ENCODE results near the gene GRM4. TPM values are rescaled to one million over a fixed set of nuclear protein-coding genes. Genes with fewer than 3 reads are reported as not detected.

Gene GRM4
- total RNA-seq, 1 donor from 2014 or later = not detected

DNA sequence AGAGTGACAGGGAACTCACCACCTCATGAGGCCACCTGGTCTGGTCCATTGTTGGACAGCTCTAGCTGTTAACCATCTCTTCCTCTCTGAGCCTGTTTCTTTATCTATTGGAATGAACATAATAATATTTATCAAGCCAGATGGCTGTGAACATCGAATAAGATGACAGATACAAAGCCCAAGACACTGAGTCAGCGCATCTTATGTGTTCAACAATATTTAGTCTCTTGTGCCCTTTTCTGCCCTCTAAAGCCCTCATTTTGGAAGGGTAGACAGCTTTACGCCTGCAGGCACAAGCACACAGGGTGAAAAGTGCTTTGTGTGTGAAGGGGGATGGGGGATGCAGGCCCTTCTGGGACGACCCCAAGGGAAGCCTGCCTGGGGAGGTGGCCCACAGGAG lies 164.0 kb downstream of the GRM4 start:
- TF ChIP-seq, protein P1, sequence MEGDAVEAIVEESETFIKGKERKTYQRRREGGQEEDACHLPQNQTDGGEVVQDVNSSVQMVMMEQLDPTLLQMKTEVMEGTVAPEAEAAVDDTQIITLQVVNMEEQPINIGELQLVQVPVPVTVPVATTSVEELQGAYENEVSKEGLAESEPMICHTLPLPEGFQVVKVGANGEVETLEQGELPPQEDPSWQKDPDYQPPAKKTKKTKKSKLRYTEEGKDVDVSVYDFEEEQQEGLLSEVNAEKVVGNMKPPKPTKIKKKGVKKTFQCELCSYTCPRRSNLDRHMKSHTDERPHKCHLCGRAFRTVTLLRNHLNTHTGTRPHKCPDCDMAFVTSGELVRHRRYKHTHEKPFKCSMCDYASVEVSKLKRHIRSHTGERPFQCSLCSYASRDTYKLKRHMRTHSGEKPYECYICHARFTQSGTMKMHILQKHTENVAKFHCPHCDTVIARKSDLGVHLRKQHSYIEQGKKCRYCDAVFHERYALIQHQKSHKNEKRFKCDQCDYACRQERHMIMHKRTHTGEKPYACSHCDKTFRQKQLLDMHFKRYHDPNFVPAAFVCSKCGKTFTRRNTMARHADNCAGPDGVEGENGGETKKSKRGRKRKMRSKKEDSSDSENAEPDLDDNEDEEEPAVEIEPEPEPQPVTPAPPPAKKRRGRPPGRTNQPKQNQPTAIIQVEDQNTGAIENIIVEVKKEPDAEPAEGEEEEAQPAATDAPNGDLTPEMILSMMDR (IDR thresholded peaks at IDR 0.05) = no peak
- H3K27ac ChIP-seq = no peak overlapping the region
- H3K4me3 ChIP-seq = no peak overlapping the region
- DNase-seq (no peak), ATAC-seq (no peak)
- no peaks in the 10 kb centered on the region for H3K9me3 ChIP-seq
- intact Hi-C loops (cut with DNase I) = no loop called here
- H3K36me3 ChIP-seq = no peaks in the 10 kb centered on the region
- H3K27me3 ChIP-seq (ENCODE audit: low read depth) = peaks cover 5% of the 10 kb centered on the region
- H3K4me1 ChIP-seq = peaks cover 8% of the 10 kb centered on the region

DNA sequence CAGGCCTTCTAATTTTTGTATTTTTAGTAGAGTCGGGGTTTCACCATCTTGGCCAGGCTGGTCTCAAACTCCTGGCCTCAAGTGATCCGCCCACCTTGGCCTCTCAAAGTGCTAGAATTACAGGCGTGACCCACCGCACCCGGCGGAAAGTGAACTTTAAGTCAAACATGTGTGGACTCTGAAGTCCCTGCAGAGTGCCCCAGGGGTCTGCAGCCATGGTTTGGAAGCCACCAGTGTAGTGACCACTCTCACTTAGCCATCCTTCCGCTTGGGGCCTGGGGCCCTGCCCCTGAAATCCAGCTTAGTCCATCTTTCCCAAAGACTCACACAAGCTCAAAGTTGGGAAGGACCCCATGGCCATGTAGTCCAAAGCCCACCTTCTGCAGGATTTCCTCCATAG lies 164.5 kb downstream of the GRM4 start:
- H3K4me3 ChIP-seq = no peak overlapping the region
- no peaks in the 10 kb centered on the region for H3K9me3 ChIP-seq
- no peak for DNase-seq
- ATAC-seq = no peak
- no peak overlapping the region for H3K27ac ChIP-seq
- intact Hi-C loops (cut with DNase I) = no loop called here
- no peaks in the 10 kb centered on the region for H3K36me3 ChIP-seq
- peaks cover 8% of the 10 kb centered on the region for H3K4me1 ChIP-seq
- H3K27me3 ChIP-seq (ENCODE audit: low read depth) = peaks cover 9% of the 10 kb centered on the region
- TF ChIP-seq, protein P1 (IDR thresholded peaks at IDR 0.05) = no peak

DNA sequence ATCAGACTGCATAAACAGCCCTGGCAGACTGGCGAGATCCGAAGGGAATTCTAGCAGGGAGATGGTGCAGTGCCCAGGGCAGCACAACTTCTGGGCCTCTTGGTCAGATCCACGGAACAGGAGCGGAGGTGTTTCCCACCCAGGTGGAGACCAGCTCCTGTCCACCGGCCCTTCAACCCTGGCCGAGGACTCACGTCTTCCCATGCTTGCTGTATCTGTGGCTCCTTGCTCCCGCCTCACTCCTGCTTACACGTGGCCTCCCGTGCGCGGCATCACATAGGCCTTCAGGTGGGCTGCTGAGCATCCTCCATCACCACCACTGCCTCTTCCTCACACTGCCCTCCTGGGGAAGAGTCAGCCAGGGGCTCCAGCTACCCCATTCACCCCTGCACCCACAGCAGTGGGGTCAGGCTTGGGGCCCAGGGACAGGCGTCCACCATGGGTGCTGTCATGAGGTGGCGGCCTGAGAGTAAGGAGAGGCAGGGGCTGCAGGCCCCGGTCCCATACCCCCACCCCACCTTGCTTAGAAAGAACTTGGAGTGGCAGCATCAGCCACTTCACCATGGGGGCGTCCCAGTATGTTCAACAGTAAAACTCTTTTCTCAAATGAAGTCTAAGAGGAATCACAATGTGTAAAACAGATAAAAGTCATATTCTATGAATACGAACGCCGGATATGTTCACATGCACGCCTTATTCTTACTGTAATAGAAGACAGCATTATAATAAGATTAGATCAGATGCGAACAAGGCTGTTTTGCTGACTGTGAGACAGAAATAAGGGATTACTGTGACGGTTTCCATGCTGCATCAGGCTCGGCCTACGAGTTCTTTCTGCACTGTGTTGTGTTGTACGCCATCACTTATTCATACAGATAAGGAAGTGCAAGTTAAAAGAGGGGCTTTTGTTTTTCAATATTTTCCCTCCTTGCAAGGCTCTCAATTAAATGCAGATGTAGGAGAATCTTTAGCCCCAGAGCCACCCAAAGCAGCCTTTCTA lies 165.4 kb downstream of the GRM4 start:
- TF ChIP-seq, protein P1 (IDR thresholded peaks at IDR 0.05) = no peak
- ATAC-seq = no peak

DNA sequence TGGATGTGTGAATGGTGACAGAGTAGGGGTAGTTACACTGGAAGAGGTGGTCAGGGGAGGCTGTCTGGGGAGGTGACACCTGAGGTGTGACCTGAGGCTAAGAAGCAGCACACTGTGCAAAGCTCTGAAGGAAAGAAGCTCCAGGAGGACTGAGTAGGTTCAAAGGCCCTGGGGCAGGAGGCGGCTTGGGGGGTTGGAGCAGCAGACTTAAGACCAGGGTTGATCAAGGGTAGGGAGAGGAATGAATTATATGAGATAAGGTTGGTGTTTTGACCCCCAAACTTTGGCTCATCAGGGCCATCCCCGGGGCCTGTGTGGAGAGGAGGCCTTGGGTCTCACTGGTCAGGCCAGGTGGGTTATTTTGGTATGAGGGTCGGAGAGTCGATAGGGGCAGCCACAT lies 166.1 kb downstream of the GRM4 start:
- intact Hi-C loops (cut with DNase I) = no loop called here

More for the DNA sequence above, 165.4 kb downstream of the GRM4 start:
- H3K27me3 ChIP-seq (ENCODE audit: low read depth) = peaks cover 19% of the 10 kb centered on the region
- H3K36me3 ChIP-seq = no peaks in the 10 kb centered on the region
- H3K4me1 ChIP-seq = peaks cover 8% of the 10 kb centered on the region
- DNase-seq = no peak
- no peak overlapping the region for H3K4me3 ChIP-seq
- H3K27ac ChIP-seq = no peak overlapping the region
- no peaks in the 10 kb centered on the region for H3K9me3 ChIP-seq
- intact Hi-C loops (cut with DNase I) = no loop called here

DNA sequence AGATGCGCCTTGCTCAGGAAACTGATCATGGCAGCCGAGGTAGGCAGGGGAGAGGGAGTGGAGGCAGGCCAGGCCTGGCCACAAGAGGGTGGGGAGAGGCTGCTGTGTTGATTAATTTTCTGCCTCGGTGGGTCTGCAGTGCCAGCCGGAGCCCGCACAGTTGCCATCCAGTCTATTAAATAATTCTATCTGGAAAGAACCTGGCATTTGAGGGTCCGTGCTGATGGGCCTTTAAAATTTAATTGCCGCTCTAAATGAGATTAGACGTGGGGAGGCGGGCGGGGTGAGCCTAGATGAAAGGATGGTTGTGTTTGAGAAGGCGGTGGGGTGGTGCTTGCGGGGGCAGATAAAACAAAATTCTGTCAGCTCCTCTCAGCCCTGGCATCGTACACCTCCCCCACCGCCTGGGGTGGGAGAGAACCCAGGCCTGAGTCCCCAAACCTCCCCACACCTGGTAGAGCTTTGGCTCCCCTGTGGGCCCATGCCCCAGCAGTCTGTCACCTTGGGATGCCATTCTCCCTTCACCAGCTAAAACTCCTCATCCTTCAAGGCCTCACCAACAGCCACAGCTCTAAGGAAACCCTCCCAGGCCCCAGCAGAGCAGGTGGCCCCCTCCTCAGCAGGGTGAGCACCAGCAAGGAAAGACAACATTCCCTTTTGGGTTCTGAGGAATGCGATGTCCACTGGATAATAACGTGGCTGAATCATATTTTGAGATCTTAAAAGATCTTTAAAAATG lies 167.3 kb downstream of the GRM4 start:
- DNase-seq (no peak), ATAC-seq (no peak)
- intact Hi-C loops (cut with DNase I) = no loop called here
- H3K27ac ChIP-seq = no peak overlapping the region
- H3K36me3 ChIP-seq = no peaks in the 10 kb centered on the region
- TF ChIP-seq, protein P1 (IDR thresholded peaks at IDR 0.05) = no peak
- H3K4me1 ChIP-seq = peaks cover 8% of the 10 kb centered on the region
- H3K27me3 ChIP-seq (ENCODE audit: low read depth) = peaks cover 28% of the 10 kb centered on the region
- H3K4me3 ChIP-seq = no peak overlapping the region
- no peaks in the 10 kb centered on the region for H3K9me3 ChIP-seq

More for the DNA sequence above, 166.1 kb downstream of the GRM4 start:
- no peaks in the 10 kb centered on the region for H3K9me3 ChIP-seq
- TF ChIP-seq, protein P1 (IDR thresholded peaks at IDR 0.05) = no peak
- no peak overlapping the region for H3K27ac ChIP-seq
- DNase-seq (no peak), ATAC-seq (no peak)
- peaks cover 23% of the 10 kb centered on the region for H3K27me3 ChIP-seq (ENCODE audit: low read depth)
- no peak overlapping the region for H3K4me3 ChIP-seq
- peaks cover 8% of the 10 kb centered on the region for H3K4me1 ChIP-seq
- no peaks in the 10 kb centered on the region for H3K36me3 ChIP-seq

Data from lower lobe of right lung (tissue), 2 donors.